ENCODE measurements around the gene RAB9A.
"Not testable (repeated sequence)": the region's sequence is repeated elsewhere in the genome, so short reads cannot be mapped to it uniquely, and the experiment has no call there.

RAB9A gene

GRCh38 chrX:13669755-13670154 lies 19.2 kb upstream of the RAB9A start:
- H3K36me3 ChIP-seq (ENCODE audit: control insufficient read depth in 1 of 2, insufficient read depth in 2 of 2, low read length in 2 of 2); H3K4me3 ChIP-seq (ENCODE audit: low read depth in 1 of 2, low read length in 2 of 2); H3K9me3 ChIP-seq (ENCODE audit: control insufficient read depth in 1 of 2, low read length in 2 of 2); H3K4me1 ChIP-seq (ENCODE audit: control insufficient read depth in 1 of 2, insufficient read depth in 2 of 2, low read length in 2 of 2); H3K27me3 ChIP-seq (ENCODE audit: low read depth, low read length): not testable (repeated sequence)
- H3K27ac ChIP-seq (ENCODE audit: low read length): peak overlapping the region; percentile 54

- Histone ChIP-seq H3K36me3 (ENCODE audit: control insufficient read depth in 1 of 2, insufficient read depth in 2 of 2, low read length in 2 of 2) (no peaks in the 10 kb centered on the region), H3K4me1 (ENCODE audit: control insufficient read depth in 1 of 2, insufficient read depth in 2 of 2, low read length in 2 of 2) (peaks cover 0 to 3% of the 10 kb centered on the region in 2 donors), H3K27me3 (ENCODE audit: low read depth, low read length) (no peaks in the 10 kb centered on the region), H3K9me3 (ENCODE audit: control insufficient read depth in 1 of 2, low read length in 2 of 2) (no peaks in the 10 kb centered on the region), H3K27ac (ENCODE audit: low read length) (no peak overlapping the region), H3K4me3 (ENCODE audit: low read depth in 1 of 2, low read length in 2 of 2) (no peak overlapping the region)
These were observed 18.7 kb upstream of the RAB9A start for GRCh38 chrX:13670197-13670596.

- Histone ChIP-seq H3K9me3 (ENCODE audit: control insufficient read depth in 1 of 2, low read length in 2 of 2) (no peaks in the 10 kb centered on the region), H3K27ac (ENCODE audit: low read length) (no peak overlapping the region), H3K4me1 (ENCODE audit: control insufficient read depth in 1 of 2, insufficient read depth in 2 of 2, low read length in 2 of 2) (no peaks in the 10 kb centered on the region), H3K36me3 (ENCODE audit: control insufficient read depth in 1 of 2, insufficient read depth in 2 of 2, low read length in 2 of 2) (no peaks in the 10 kb centered on the region), H3K27me3 (ENCODE audit: low read depth, low read length) (no peaks in the 10 kb centered on the region), H3K4me3 (ENCODE audit: low read depth in 1 of 2, low read length in 2 of 2) (no peak overlapping the region)
These were observed 15.9 kb upstream of the RAB9A start for GRCh38 chrX:13673016-13673415.

GRCh38 chrX:13676885-13677284 lies 12.0 kb upstream of the RAB9A start:
- H3K27me3 ChIP-seq (ENCODE audit: low read depth, low read length): no peaks in the 10 kb centered on the region
- no peaks in the 10 kb centered on the region for H3K4me1 ChIP-seq (ENCODE audit: control insufficient read depth in 1 of 2, insufficient read depth in 2 of 2, low read length in 2 of 2)
- H3K27ac ChIP-seq (ENCODE audit: low read length): no peak overlapping the region
- no peaks in the 10 kb centered on the region for H3K9me3 ChIP-seq (ENCODE audit: control insufficient read depth in 1 of 2, low read length in 2 of 2)
- H3K4me3 ChIP-seq (ENCODE audit: low read depth in 1 of 2, low read length in 2 of 2): no peak overlapping the region
- H3K36me3 ChIP-seq (ENCODE audit: control insufficient read depth in 1 of 2, insufficient read depth in 2 of 2, low read length in 2 of 2): no peaks in the 10 kb centered on the region

- not testable (repeated sequence) for H3K27ac ChIP-seq (ENCODE audit: low read length); H3K27me3 ChIP-seq (ENCODE audit: low read depth, low read length); H3K36me3 ChIP-seq (ENCODE audit: control insufficient read depth in 1 of 2, insufficient read depth in 2 of 2, low read length in 2 of 2); H3K9me3 ChIP-seq (ENCODE audit: control insufficient read depth in 1 of 2, low read length in 2 of 2); H3K4me3 ChIP-seq (ENCODE audit: low read depth in 1 of 2, low read length in 2 of 2); H3K4me1 ChIP-seq (ENCODE audit: control insufficient read depth in 1 of 2, insufficient read depth in 2 of 2, low read length in 2 of 2)
These were observed 9.2 kb upstream of the RAB9A start for GRCh38 chrX:13679700-13680099.

- Histone ChIP-seq H3K9me3 (ENCODE audit: control insufficient read depth in 1 of 2, low read length in 2 of 2) (no peaks in the 10 kb centered on the region), H3K4me1 (ENCODE audit: control insufficient read depth in 1 of 2, insufficient read depth in 2 of 2, low read length in 2 of 2) (no peaks in the 10 kb centered on the region), H3K36me3 (ENCODE audit: control insufficient read depth in 1 of 2, insufficient read depth in 2 of 2, low read length in 2 of 2) (no peaks in the 10 kb centered on the region), H3K4me3 (ENCODE audit: low read depth in 1 of 2, low read length in 2 of 2) (no peak overlapping the region), H3K27ac (ENCODE audit: low read length) (no peak overlapping the region), H3K27me3 (ENCODE audit: low read depth, low read length) (no peaks in the 10 kb centered on the region)
These were observed 7.3 kb upstream of the RAB9A start for GRCh38 chrX:13681595-13681994.

GRCh38 chrX:13684361-13684760 lies 4.6 kb upstream of the RAB9A start:
- H3K27ac ChIP-seq (ENCODE audit: low read length): no peak overlapping the region
- no peak overlapping the region for H3K4me3 ChIP-seq (ENCODE audit: low read depth in 1 of 2, low read length in 2 of 2)
- H3K9me3 ChIP-seq (ENCODE audit: control insufficient read depth in 1 of 2, low read length in 2 of 2): no peaks in the 10 kb centered on the region
- peaks cover 0 to 3% of the 10 kb centered on the region in 2 donors for H3K4me1 ChIP-seq (ENCODE audit: control insufficient read depth in 1 of 2, insufficient read depth in 2 of 2, low read length in 2 of 2)
- no peaks in the 10 kb centered on the region for H3K27me3 ChIP-seq (ENCODE audit: low read depth, low read length)
- H3K36me3 ChIP-seq (ENCODE audit: control insufficient read depth in 1 of 2, insufficient read depth in 2 of 2, low read length in 2 of 2): no peaks in the 10 kb centered on the region

- Histone ChIP-seq H3K36me3 (ENCODE audit: control insufficient read depth in 1 of 2, insufficient read depth in 2 of 2, low read length in 2 of 2) (no peaks in the 10 kb centered on the region), H3K27me3 (ENCODE audit: low read depth, low read length) (no peaks in the 10 kb centered on the region), H3K4me3 (ENCODE audit: low read depth in 1 of 2, low read length in 2 of 2) (no peak overlapping the region), H3K27ac (ENCODE audit: low read length) (no peak overlapping the region), H3K9me3 (ENCODE audit: control insufficient read depth in 1 of 2, low read length in 2 of 2) (no peaks in the 10 kb centered on the region), H3K4me1 (ENCODE audit: control insufficient read depth in 1 of 2, insufficient read depth in 2 of 2, low read length in 2 of 2) (peaks cover 0 to 3% of the 10 kb centered on the region in 2 donors)
These were observed 3.7 kb upstream of the RAB9A start for GRCh38 chrX:13685126-13685763.

- Histone ChIP-seq H3K36me3 (ENCODE audit: control insufficient read depth in 1 of 2, insufficient read depth in 2 of 2, low read length in 2 of 2) (no peaks in the 10 kb centered on the region), H3K27ac (ENCODE audit: low read length) (no peak overlapping the region), H3K4me3 (ENCODE audit: low read depth in 1 of 2, low read length in 2 of 2) (no peak overlapping the region), H3K27me3 (ENCODE audit: low read depth, low read length) (no peaks in the 10 kb centered on the region), H3K9me3 (ENCODE audit: control insufficient read depth in 1 of 2, low read length in 2 of 2) (no peaks in the 10 kb centered on the region), H3K4me1 (ENCODE audit: control insufficient read depth in 1 of 2, insufficient read depth in 2 of 2, low read length in 2 of 2) (peaks cover 0 to 10% of the 10 kb centered on the region in 2 donors)
These were observed 1.7 kb upstream of the RAB9A start for GRCh38 chrX:13687203-13687602.

- Histone ChIP-seq H3K9me3 (ENCODE audit: control insufficient read depth in 1 of 2, low read length in 2 of 2) (no peaks in the 10 kb centered on the region), H3K27me3 (ENCODE audit: low read depth, low read length) (no peaks in the 10 kb centered on the region), H3K27ac (ENCODE audit: low read length) (peak overlapping the region; percentile 96), H3K36me3 (ENCODE audit: control insufficient read depth in 1 of 2, insufficient read depth in 2 of 2, low read length in 2 of 2) (no peaks in the 10 kb centered on the region), H3K4me3 (ENCODE audit: low read depth in 1 of 2, low read length in 2 of 2) (peak overlapping the region; percentile 60 to 62), H3K4me1 (ENCODE audit: control insufficient read depth in 1 of 2, insufficient read depth in 2 of 2, low read length in 2 of 2) (peaks cover 0 to 21% of the 10 kb centered on the region in 2 donors)
These were observed 457 bp upstream of the RAB9A start for GRCh38 chrX:13688384-13688957.

- Histone ChIP-seq H3K4me1 (ENCODE audit: control insufficient read depth in 1 of 2, insufficient read depth in 2 of 2, low read length in 2 of 2) (peaks cover 5 to 29% of the 10 kb centered on the region in 2 donors), H3K27ac (ENCODE audit: low read length) (peak overlapping the region; percentile 96), H3K4me3 (ENCODE audit: low read depth in 1 of 2, low read length in 2 of 2) (peak overlapping the region; percentile 60 to 91), H3K9me3 (ENCODE audit: control insufficient read depth in 1 of 2, low read length in 2 of 2) (no peaks in the 10 kb centered on the region), H3K36me3 (ENCODE audit: control insufficient read depth in 1 of 2, insufficient read depth in 2 of 2, low read length in 2 of 2) (no peaks in the 10 kb centered on the region), H3K27me3 (ENCODE audit: low read depth, low read length) (no peaks in the 10 kb centered on the region)
These were observed 848 bp downstream of the RAB9A start for GRCh38 chrX:13689741-13690211.

- peak overlapping the region; percentile 60 to 91 for H3K4me3 ChIP-seq (ENCODE audit: low read depth in 1 of 2, low read length in 2 of 2)
- peaks cover 5 to 29% of the 10 kb centered on the region in 2 donors for H3K4me1 ChIP-seq (ENCODE audit: control insufficient read depth in 1 of 2, insufficient read depth in 2 of 2, low read length in 2 of 2)
- no peaks in the 10 kb centered on the region for H3K27me3 ChIP-seq (ENCODE audit: low read depth, low read length)
- H3K36me3 ChIP-seq (ENCODE audit: control insufficient read depth in 1 of 2, insufficient read depth in 2 of 2, low read length in 2 of 2): no peaks in the 10 kb centered on the region
- no peaks in the 10 kb centered on the region for H3K9me3 ChIP-seq (ENCODE audit: control insufficient read depth in 1 of 2, low read length in 2 of 2)
- peak overlapping the region; percentile 96 for H3K27ac ChIP-seq (ENCODE audit: low read length)
These were observed 1.9 kb downstream of the RAB9A start for GRCh38 chrX:13690836-13691235.

Measured in muscle layer of duodenum (tissue), 2 donors.